Stimulated activated CD8-positive, alpha-beta memory T cell treated with anti-CD3 and anti-CD28 coated beads, Interleukin-7, amount 100 ng/mL, for 1 hour (primary cell): Measurements from ENCODE around the gene CFAP92.
"Not testable (repeated sequence)": the region's sequence is repeated elsewhere in the genome, so short reads cannot be mapped to it uniquely, and the experiment has no call there.

Source experiments
- DNase-seq, 2 donors: peaks; one replicate each; pipeline ENCODE4 v3.0.0-alpha.2; 2020; ENCODE audit warnings: low read depth in 2 of 2

CFAP92 gene

DNA sequence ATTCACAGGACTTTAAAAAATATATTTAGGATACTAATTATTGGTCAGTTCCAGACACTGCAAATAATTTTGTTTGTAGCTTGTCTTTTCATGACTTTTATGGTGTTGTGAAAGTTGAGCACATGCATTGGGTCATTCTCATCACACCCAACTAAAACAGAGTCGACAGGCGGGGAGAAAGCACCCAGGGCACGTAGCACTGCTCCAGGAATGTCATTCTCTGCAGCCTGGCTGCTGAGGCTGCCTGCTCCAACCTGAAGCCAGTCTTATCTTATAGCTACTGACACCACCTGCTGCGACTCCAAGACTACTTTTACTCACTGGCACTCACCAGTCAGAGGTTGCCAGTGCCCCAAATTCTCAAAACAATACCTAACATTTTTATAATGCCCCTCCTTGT is 57.5 kb downstream of the CFAP92 start:
- DNase-seq: no peak

DNA sequence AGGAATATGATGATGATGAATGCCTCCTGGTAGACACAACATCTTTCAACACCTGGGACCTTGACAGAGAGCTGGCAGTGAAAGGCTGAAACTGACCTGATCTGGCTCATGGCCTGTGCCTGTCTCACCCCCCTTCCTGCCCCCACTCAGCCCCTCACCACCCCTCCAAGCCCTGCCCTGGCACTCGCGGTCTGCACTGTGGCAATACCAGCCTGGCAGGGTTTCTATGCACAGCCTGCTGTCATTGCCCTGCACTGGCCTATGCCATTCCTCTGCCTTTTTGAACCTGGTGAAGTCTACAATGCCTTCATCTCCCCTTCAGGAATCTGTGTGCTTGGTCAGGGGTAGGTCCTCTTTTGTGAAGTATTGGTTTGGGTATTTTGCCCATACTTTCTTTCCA is 58.0 kb downstream of the CFAP92 start:
- no peak for DNase-seq

GRCh38 chr3:128933922-128934253 is 60.0 kb downstream of the CFAP92 start:
- DNase-seq: no peak

- DNase-seq: no peak
Measured at GRCh38 chr3:128933213-128933921, 60.5 kb downstream of the CFAP92 start.

- no peak for DNase-seq
Measured at GRCh38 chr3:128932516-128933212, 61.2 kb downstream of the CFAP92 start.

DNA sequence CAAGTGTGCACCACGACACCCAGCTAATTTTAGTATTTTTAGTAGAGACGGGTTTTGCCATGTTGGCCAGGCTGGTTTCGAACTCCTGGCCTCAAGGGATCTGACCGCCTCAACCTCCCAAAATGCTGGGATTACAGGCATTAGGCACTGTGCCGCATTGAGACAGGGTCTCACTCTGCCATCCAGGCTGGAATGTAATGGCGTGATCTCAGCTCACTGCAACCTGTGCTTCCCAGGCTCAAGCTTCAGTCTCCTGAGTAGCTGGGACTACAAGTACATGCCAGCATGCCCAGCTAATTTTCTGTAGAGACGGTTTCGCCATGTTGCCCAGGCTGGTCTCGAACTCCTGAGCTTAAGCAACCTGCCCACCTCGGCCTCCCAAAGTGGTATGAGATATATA is 62.8 kb downstream of the CFAP92 start:
- no peak for DNase-seq

DNA sequence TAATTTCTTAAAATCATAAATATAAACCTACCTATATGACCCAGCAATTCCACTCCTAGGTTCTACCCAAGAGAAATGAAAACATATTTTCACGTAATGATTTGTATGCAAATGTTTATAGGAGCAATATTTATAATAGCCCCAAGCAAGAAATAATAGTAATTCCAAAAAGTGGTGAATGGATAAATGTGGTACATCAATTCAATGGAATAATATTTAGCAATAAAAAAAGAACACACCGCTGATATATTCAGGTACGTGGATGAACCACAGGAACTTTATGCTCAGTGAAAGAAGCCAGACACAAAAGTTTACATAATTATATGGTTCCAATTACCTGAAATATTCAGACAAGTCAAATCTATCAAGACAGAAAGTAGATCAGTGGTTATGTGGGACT is 64.5 kb downstream of the CFAP92 start:
- no peak for DNase-seq

- not testable (repeated sequence) for DNase-seq
Measured at GRCh38 chr3:128923986-128924385, 69.9 kb downstream of the CFAP92 start.

- DNase-seq: no peak
Measured at GRCh38 chr3:128923576-128923975, 70.3 kb downstream of the CFAP92 start.

DNA sequence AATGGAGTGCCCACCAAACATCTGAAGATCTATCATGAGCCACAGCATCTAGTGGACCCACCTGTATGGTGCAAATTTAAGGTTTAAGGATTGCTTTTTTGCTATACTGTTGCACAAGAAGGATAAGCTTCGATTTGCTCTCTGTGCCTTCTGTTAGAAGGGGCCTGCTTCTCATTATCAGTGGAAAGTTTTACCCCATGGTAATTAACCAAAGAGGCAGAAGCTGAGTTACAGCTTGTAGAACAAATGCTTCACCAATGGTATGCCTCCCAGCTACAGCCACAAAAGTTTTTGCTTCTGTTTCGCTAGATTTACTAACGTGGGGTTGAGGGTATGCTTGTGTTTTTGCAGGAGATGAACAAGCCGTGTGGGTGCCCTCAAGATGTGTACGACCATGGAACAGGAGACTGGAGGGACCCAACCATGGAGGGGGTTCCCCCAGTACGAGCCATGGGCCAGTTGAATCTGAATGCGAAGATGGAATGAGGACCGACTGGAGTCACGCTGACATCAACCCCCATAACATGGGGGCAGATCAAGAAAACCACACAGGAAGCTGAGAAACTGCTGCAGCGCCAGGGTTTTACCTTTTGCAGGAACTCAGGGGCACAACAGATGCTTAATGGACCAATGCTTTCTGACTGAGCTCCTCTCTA is 70.9 kb downstream of the CFAP92 start:
- DNase-seq: peak in 1 of 2 donors; percentile 2

DNA sequence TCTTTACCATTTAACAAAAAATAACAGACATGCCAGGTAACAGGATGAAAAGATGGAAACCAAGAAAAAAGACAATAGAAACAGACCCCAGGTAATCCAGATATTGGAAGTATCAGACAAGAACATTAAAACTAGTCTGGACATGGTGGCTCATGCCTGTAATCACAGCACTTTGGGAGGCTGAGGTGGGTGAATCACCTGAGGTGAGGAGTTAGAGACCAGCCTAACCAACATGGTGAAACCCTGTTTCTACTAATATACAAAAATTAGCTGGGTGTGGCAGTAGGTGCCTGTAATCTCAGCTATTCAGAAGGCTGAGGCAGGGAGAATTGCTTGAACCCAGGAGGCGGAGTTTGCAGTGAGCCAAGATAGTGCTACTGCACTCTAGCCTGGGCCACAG is 73.9 kb downstream of the CFAP92 start:
- no peak for DNase-seq

- no peak for DNase-seq
Measured at GRCh38 chr3:128917291-128917690, 76.6 kb downstream of the CFAP92 start.

DNA sequence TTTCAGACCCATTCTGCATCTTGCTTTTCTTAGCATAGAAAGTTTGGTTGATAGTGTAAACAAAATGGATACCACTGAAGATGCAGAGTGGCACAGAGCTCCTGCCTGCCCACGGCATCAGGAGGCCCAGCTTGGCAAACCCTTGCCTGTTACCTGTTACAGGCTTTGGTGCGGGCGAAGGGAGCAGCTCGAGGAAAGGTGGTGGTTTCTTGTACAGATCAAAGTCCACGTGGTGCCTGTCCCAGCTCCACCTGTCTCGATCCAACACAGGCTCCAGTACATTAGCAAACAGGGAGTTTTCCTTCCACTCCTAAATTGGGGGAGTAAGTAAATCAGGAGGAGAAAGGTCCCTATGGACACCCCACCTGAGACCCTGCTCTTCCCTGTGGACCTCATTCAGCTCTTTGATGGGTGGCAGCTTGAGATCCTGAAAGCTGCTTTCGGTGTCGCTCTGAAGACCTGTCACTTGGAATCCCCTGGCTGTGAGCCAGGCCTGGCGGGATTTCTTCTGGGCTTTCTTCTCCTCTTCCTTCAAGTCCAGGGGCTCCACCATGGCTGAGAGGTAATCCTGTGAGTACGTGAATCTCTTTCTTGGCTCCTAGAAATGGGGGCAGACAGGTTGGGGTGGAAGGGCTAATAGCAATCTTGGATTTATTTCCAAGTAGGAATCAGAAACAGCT is 78.8 kb downstream of the CFAP92 start:
- no peak for DNase-seq

- DNase-seq: no peak
Measured at GRCh38 chr3:128911911-128912310, 82.0 kb downstream of the CFAP92 start.

DNA sequence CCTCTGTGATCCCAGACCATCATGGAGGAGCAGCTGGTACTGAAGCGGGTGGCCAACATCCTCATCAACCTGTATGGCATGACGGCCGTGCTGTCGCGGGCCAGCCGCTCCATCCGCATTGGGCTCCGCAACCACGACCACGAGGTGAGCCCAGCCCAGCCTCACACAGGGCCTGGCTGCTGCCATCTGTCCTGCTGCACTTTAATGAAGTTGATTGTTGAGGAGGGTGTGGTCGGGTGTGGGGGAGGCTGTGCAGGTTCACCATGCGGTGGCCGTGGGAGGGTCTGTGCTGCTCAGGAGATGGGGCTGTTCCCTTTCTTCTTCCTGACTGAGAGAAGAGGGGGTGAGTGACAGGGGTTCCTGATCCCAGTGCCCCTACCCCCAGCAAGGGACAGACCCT is 83.9 kb downstream of the CFAP92 start:
- no peak for DNase-seq

DNA sequence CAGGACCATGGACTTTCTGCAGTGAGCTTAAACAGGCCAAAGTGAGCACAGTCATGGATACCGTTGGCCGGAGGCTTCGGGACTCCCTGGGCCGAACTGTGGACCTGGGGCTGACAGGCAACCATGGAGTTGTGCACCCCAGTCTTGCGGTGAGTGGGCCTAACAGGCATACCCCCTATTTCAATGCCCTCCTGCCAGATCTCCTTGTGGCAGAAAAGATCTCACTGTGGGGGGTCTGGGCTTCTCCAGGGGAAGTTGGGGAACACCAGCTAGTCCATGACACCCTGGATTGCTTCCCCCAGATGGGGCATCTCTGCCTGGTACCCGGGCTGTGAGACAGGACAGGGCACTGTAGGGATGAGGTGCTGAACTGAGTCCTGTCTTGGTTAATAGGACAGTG is 84.9 kb downstream of the CFAP92 start:
- no peak for DNase-seq

DNA sequence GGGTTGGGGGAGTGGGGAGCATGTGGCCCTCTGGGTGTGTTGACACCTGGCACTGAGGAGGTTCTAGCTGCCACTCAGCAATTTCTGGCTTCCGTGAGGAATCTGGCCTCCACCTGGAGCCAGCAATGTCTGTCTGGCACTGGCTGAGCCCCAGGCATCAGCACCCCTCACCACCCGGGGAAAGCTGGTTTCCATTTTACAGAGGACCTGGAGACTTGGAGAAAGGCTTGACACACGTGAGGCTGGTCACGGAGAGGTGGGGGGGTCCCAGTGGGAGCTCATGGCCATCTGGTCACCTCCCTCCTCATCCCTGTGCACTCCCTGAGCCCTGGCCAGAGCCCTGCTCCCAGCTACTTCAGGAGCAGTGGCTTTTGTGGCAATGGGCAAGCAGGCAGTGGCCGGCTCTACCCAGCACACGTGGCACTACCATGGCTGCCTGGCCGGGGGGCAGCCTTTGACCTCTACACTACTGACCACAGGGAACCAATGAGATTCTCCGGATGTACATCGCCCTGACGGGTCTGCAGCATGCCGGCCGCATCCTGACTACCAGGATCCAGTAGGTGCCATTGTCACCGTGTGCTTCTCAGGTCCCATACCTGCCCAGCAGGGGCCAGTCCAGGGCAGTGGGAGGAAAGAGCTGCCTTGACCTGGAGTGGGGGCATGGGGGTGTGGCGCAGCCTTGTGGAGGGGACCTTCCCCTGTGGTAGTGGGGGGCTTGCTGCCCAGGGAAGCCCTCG is 86.0 kb downstream of the CFAP92 start:
- DNase-seq: no peak

DNA sequence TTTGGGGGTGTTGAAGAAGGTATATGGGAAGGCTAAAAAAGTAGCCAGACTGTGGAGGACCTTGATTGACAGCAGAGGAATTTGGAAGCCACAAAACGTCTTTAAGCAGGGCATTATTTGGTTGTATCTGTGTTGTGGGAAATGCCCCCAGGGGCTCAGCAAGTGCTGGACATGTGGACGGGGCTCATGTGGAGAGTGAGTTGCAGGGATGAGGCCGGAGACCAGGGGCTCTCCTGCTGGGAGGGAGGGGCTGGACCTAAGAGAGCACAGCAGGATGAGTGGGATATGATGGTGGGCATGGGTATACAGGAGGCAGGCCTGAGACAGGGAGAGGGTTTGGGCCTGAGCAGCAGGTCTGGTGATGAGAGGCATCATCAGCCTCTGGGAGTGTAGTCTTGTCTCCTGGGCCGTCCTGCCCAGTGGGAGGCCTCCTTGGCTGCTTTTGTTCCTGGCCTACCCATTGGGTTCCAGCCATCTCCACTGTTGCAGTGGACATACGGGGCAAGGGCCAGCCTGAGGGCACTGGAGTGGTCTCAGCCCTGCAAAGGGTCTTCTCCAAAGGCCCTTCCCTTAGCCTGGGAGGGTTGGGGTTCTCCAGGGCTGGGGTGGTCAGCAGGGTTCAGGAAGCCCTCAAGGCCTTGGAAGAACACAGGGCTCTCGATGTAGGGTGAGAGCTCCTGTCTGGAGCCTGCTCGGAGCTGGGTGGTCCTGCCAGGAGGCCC is 86.9 kb downstream of the CFAP92 start:
- DNase-seq: no peak

DNA sequence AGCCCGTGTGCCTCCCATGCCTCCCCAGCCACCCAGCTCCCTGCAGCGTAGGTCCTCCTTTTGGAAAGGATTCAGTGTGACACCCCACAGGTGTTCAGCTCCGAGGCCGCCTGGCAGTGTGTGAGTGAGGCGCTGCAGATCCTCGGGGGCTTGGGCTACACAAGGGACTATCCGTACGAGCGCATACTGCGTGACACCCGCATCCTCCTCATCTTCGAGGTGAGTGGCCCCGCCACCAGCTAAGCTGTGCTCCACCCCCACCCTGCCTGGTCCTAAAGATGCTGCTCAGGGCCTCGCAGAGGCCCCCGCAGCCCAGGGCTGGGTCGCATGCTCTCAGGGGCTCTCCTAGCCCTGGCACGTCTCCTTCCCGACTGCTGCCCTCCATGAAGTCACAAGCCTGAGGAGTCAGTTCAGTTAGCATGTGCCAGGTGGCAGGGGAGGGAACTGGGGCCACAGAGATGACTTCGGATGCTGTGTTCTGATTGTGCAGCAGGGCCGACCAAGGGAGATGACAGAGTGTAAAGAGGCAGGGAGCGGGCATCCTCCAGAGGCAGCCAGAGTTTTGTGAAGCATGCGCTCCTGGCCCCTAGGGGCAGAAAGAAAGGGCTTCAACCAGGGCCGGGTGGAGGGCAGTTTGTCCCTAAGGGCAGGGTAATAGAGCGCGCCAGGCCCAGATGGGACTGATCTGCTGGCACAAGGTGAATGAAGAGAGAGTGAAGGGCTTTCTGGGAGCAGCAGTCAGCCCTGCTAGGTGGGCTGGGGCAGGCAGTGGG is 87.7 kb downstream of the CFAP92 start:
- no peak for DNase-seq

DNA sequence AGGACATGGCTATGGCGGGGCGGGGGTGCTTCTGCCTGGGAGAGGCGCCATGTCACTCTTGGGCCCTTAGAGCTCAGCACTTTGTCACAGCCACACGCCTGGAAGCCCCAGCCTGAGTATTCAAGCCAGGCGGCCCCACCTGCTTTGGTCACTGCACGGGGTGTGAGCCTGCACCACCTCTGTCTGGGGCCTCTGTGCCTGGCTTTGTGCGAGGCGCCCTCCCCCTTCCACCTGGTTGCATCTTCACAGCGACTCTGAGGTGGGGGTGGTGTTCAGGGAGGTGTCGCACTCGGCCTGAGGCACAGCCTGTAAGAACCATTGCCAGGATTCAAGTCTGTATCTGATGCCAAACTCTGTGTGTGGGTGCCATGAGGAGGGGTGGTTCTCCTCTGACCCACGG is 90.4 kb downstream of the CFAP92 start:
- DNase-seq: no peak
